ENCODE results near the gene CLRN3.

CLRN3 gene

DNA sequence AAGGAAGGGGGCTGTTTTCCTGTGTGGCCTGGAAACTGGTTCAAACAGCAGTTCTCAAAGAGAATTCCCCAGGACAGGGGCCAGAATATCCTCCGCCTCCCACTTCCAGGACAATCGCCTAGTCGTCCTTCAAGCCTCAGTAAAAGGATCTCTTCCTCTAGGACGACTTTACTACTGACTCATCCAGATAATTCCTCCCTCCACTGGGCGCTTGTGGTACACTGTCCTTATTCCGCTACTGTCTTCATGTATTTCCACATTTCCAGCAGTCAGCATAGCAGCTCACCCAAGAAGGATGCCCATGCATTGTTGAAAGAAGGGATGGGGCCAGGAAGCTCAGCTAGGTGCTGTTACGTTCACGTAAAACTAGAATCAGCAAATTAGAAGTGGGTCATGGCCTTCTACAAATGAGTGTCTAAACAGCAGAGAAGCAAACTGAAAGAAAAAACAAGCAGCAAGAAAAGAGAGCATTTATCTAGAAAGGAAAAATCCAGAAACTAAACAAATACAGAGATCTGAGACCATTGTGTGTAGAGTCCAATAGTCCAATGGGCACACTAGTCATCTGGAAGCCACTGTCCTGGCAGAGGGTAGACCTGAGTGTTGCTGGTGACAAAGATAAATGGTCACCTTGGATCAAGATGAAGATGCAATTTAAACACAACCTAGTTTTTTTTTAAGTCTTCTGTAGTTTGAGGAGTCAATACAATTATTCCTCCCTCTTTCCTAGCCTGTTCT is 26.3 kb downstream of the CLRN3 start:
- no peak for ATAC-seq
- TF ChIP-seq, protein P1, sequence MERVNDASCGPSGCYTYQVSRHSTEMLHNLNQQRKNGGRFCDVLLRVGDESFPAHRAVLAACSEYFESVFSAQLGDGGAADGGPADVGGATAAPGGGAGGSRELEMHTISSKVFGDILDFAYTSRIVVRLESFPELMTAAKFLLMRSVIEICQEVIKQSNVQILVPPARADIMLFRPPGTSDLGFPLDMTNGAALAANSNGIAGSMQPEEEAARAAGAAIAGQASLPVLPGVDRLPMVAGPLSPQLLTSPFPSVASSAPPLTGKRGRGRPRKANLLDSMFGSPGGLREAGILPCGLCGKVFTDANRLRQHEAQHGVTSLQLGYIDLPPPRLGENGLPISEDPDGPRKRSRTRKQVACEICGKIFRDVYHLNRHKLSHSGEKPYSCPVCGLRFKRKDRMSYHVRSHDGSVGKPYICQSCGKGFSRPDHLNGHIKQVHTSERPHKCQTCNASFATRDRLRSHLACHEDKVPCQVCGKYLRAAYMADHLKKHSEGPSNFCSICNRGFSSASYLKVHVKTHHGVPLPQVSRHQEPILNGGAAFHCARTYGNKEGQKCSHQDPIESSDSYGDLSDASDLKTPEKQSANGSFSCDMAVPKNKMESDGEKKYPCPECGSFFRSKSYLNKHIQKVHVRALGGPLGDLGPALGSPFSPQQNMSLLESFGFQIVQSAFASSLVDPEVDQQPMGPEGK (CRISPR knock-in tag; IDR thresholded peaks at IDR 0.05; ENCODE audit: borderline replicate concordance), result no peak
- no peak for TF ChIP-seq TCF4 (CRISPR knock-in tag; IDR thresholded peaks at IDR 0.05; ENCODE audit: borderline replicate concordance)
- no peak for TF ChIP-seq OSR1 (CRISPR knock-in tag; IDR thresholded peaks at IDR 0.05)
- TF ChIP-seq, protein P2, sequence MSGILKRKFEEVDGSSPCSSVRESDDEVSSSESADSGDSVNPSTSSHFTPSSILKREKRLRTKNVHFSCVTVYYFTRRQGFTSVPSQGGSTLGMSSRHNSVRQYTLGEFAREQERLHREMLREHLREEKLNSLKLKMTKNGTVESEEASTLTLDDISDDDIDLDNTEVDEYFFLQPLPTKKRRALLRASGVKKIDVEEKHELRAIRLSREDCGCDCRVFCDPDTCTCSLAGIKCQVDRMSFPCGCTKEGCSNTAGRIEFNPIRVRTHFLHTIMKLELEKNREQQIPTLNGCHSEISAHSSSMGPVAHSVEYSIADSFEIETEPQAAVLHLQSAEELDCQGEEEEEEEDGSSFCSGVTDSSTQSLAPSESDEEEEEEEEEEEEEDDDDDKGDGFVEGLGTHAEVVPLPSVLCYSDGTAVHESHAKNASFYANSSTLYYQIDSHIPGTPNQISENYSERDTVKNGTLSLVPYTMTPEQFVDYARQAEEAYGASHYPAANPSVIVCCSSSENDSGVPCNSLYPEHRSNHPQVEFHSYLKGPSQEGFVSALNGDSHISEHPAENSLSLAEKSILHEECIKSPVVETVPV (CRISPR knock-in tag; IDR thresholded peaks at IDR 0.05), result no peak
- no peak for TF ChIP-seq ZNF70 (CRISPR knock-in tag; IDR thresholded peaks at IDR 0.05)
- no peak for TF ChIP-seq ZFP3 (CRISPR knock-in tag; IDR thresholded peaks at IDR 0.05)
- no peak for TF ChIP-seq TSHZ2 (CRISPR knock-in tag; IDR thresholded peaks at IDR 0.05)
- no peak for TF ChIP-seq ISL1 (CRISPR knock-in tag; IDR thresholded peaks at IDR 0.05)
- no peak for TF ChIP-seq POU6F1 (CRISPR knock-in tag; IDR thresholded peaks at IDR 0.05; ENCODE audit: borderline replicate concordance, low read depth)
- TF ChIP-seq PPARA (CRISPR knock-in tag; IDR thresholded peaks at IDR 0.05; ENCODE audit: borderline replicate concordance), result no peak

DNA sequence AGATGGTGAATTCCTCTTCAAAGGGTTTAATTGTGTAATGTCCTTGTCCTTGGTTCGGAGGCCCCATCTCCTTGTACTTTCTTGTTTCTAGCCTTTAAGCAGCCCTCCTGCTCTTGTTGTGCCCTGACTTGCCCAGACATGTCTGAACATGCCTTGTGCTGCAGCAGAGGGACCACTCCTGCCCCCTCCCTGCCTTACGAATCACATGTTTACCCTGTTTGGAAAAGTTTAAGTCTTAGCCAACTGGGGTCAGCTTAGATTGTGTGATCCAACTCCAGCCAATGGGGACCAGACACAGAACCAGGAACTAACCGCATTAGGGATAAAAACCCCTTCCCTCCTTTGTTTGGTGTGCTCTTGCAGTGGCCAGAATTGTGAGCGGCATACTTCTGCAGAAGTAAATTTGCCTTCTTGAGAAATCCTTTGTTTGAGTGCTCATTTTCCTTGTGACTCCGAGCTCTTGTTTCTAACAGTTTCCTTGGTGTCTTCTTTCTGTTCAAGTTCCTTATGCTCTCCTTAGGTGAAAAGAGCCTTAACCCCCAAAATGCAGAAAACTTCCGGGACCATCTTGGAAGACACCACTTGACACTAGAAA is 29.4 kb downstream of the CLRN3 start:
- TF ChIP-seq ZFP3 (CRISPR knock-in tag; IDR thresholded peaks at IDR 0.05), result no peak
- TF ChIP-seq ISL1 (CRISPR knock-in tag; IDR thresholded peaks at IDR 0.05), result no peak
- no peak for TF ChIP-seq ZNF8 (CRISPR knock-in tag; IDR thresholded peaks at IDR 0.05)
- TF ChIP-seq ZC3H10 (CRISPR knock-in tag; IDR thresholded peaks at IDR 0.05), result no peak
- TF ChIP-seq ZNF70 (CRISPR knock-in tag; IDR thresholded peaks at IDR 0.05), result no peak
- no peak for TF ChIP-seq ZFP30 (CRISPR knock-in tag; IDR thresholded peaks at IDR 0.05)
- no peak for ATAC-seq

DNA sequence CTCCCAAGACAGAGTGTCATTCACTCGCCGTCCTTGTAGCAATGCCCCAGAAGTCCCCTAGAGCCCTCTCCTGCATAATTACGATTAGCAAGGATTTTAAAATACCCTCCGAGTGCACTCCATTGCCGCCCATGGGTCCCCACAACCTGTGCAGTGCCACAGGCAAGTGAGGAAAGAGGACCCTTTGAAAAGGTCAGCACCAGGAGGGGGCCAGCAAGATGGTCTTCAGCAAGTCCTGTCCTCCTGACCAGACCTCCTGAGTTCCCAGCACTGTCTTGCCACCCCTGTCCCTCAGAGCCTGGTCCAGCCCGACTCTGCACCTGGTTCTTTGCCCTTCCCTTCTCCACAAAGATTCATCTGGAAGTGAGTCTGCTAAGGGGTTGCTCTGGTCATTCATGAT is 32.1 kb downstream of the CLRN3 start:
- no peak for ATAC-seq
- no peak for TF ChIP-seq CSDC2 (CRISPR knock-in tag; IDR thresholded peaks at IDR 0.05)
- no peak for TF ChIP-seq TSHZ2 (CRISPR knock-in tag; IDR thresholded peaks at IDR 0.05)
- TF ChIP-seq TCF4 (CRISPR knock-in tag; IDR thresholded peaks at IDR 0.05; ENCODE audit: borderline replicate concordance), result no peak
- TF ChIP-seq GLIS3 (CRISPR knock-in tag; IDR thresholded peaks at IDR 0.05), result no peak
- TF ChIP-seq, protein P2 (CRISPR knock-in tag; IDR thresholded peaks at IDR 0.05), result no peak
